ENCODE data around the gene SIRPA.

Gene SIRPA

GRCh38 chr20:1905693-1906092 lies 10.5 kb downstream of the SIRPA start:
- WGBS: 93% methylated on average over 9 of the region's 9 CpGs
- DNase-seq: no peak
- H3K4ac ChIP-seq (ENCODE audit: low read depth in 1 of 2, low read length in 2 of 2): no peak overlapping the region
- no peaks in the 10 kb centered on the region for H3K27me3 ChIP-seq (ENCODE audit: control insufficient read depth in 1 of 2, insufficient read depth in 1 of 2, low read length in 2 of 2)
- H2BK12ac ChIP-seq (ENCODE audit: low read length in 2 of 2): no peak overlapping the region
- H3K4me2 ChIP-seq (ENCODE audit: low read length, poor library complexity, severe bottlenecking): no peak overlapping the region
- no peak overlapping the region for H4K91ac ChIP-seq (ENCODE audit: low read length)
- no peak overlapping the region for H3K9ac ChIP-seq (ENCODE audit: low read length)
- no peak overlapping the region for H3K27ac ChIP-seq (ENCODE audit: low read length, poor library complexity, severe bottlenecking)
- no peak overlapping the region for H3K18ac ChIP-seq (ENCODE audit: low read depth in 1 of 2, low read length in 2 of 2)
- H2BK15ac ChIP-seq (ENCODE audit: low read depth, poor library complexity, severe bottlenecking): no peak overlapping the region
- no peak overlapping the region for H2BK5ac ChIP-seq (ENCODE audit: low read depth, low read length, poor library complexity, severe bottlenecking)
- H2BK120ac ChIP-seq (ENCODE audit: low read depth, low read length): no peak overlapping the region
- H3K23ac ChIP-seq (ENCODE audit: low read length in 2 of 2): no peak overlapping the region
- peaks cover 50% of the 10 kb centered on the region for H3K4me1 ChIP-seq (ENCODE audit: control insufficient read depth, insufficient read depth, low read depth, low read length)
- H3K36me3 ChIP-seq (ENCODE audit: control insufficient read depth in 1 of 2, insufficient read depth in 2 of 2, low read depth in 1 of 2, low read length in 2 of 2): peaks cover 52 to 57% of the 10 kb centered on the region in 2 experiments
- H4K8ac ChIP-seq (ENCODE audit: low read length): no peak overlapping the region
- no peaks in the 10 kb centered on the region for H3K9me3 ChIP-seq (ENCODE audit: control insufficient read depth, low read length)
- peaks cover 3% of the 10 kb centered on the region for H3K79me1 ChIP-seq (replicated peaks; ENCODE audit: low read length, poor library complexity, severe bottlenecking)
- H2AK5ac ChIP-seq (ENCODE audit: low read length, severe bottlenecking): no peak overlapping the region
- H3K14ac ChIP-seq (ENCODE audit: low read length in 2 of 2): no peak overlapping the region
- no peak overlapping the region for H2AFZ ChIP-seq (ENCODE audit: low read depth, low read length)
- H3K4me3 ChIP-seq (ENCODE audit: insufficient read depth in 1 of 2, low read depth in 1 of 2, low read length in 2 of 2): no peak overlapping the region

DNA sequence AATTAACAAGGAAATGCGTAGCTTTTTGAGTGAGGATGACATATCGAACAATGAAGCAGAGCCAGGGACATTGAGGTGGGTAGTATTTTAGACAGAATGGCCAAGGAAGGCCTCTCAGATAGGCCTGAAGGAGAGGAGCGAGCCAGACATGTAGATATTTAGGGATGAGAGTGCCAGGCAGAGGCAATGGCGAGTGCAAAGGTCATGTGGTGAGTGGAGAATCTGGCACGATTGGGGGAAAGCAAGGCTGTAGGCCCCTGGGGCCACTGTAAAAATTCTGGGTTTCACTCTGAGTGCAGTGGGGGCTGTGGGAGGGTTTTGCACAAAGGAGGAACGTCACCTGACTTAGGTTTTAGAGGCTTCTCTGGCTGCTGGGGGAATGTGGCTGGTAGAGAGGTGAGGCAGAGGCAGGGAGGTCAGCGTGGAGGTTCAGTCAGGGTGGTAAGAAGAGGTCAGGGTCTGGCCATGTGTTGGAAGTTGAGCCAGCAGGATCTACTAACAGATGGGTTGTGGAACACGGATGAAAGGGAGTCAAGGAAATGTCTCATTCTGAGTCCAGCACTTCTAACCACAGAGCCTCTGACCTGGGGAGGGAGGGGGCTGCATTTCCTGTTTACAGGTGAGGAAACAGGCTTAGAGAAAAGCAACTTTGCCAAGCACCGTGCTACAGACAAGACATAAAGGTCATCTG lies 11.3 kb downstream of the SIRPA start:
- peaks cover 3% of the 10 kb centered on the region for H3K79me1 ChIP-seq (replicated peaks; ENCODE audit: low read length, poor library complexity, severe bottlenecking)
- peaks cover 46% of the 10 kb centered on the region for H3K4me1 ChIP-seq (ENCODE audit: control insufficient read depth, insufficient read depth, low read depth, low read length)
- H3K9me3 ChIP-seq (ENCODE audit: control insufficient read depth, low read length): no peaks in the 10 kb centered on the region
- no peak overlapping the region for H3K27ac ChIP-seq (ENCODE audit: low read length, poor library complexity, severe bottlenecking)
- 89% methylated on average over 9 of the region's 9 CpGs for WGBS
- H3K36me3 ChIP-seq (ENCODE audit: control insufficient read depth in 1 of 2, insufficient read depth in 2 of 2, low read depth in 1 of 2, low read length in 2 of 2): peaks cover 45 to 60% of the 10 kb centered on the region in 2 experiments
- H2AFZ ChIP-seq (ENCODE audit: low read depth, low read length): no peak overlapping the region
- H3K9ac ChIP-seq (ENCODE audit: low read length): no peak overlapping the region
- no peak overlapping the region for H3K18ac ChIP-seq (ENCODE audit: low read depth in 1 of 2, low read length in 2 of 2)
- H2BK120ac ChIP-seq (ENCODE audit: low read depth, low read length): no peak overlapping the region
- H2BK15ac ChIP-seq (ENCODE audit: low read depth, poor library complexity, severe bottlenecking): no peak overlapping the region
- DNase-seq: no peak
- no peak overlapping the region for H4K8ac ChIP-seq (ENCODE audit: low read length)
- no peak overlapping the region for H3K4me2 ChIP-seq (ENCODE audit: low read length, poor library complexity, severe bottlenecking)
- peak overlapping the region; percentile 24 for H2AK5ac ChIP-seq (ENCODE audit: low read length, severe bottlenecking)
- H2BK5ac ChIP-seq (ENCODE audit: low read depth, low read length, poor library complexity, severe bottlenecking): no peak overlapping the region
- H3K4ac ChIP-seq (ENCODE audit: low read depth in 1 of 2, low read length in 2 of 2): no peak overlapping the region
- H3K14ac ChIP-seq (ENCODE audit: low read length in 2 of 2): no peak overlapping the region
- H3K27me3 ChIP-seq (ENCODE audit: control insufficient read depth in 1 of 2, insufficient read depth in 1 of 2, low read length in 2 of 2): no peaks in the 10 kb centered on the region
- H4K91ac ChIP-seq (ENCODE audit: low read length): no peak overlapping the region
- no peak overlapping the region for H3K23ac ChIP-seq (ENCODE audit: low read length in 2 of 2)
- no peak overlapping the region for H3K4me3 ChIP-seq (ENCODE audit: insufficient read depth in 1 of 2, low read depth in 1 of 2, low read length in 2 of 2)
- H2BK12ac ChIP-seq (ENCODE audit: low read length in 2 of 2): no peak overlapping the region

DNA sequence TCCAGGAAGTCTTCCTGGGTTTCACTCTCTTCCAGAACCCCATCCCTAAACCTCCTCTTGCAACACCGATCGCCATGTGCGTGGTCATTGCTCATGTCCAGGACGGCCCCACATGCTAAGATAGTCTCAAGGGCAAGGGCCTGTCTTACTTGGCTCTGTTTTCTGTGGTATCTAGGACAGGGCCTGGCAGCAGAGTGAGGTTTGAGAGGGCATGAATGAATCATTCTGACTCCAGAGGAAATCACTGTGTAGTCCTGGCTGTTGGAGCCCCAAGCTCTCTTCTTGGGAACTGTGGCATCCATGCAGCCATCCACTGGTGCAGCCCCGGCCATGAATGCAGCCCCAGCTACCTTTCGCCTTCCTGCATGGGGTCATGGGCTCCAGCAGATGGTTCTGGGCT lies 12.4 kb downstream of the SIRPA start:
- 97% methylated on average over 6 of the region's 6 CpGs for WGBS
- no peak overlapping the region for H3K4me3 ChIP-seq (ENCODE audit: insufficient read depth in 1 of 2, low read depth in 1 of 2, low read length in 2 of 2)
- no peak for DNase-seq

DNA sequence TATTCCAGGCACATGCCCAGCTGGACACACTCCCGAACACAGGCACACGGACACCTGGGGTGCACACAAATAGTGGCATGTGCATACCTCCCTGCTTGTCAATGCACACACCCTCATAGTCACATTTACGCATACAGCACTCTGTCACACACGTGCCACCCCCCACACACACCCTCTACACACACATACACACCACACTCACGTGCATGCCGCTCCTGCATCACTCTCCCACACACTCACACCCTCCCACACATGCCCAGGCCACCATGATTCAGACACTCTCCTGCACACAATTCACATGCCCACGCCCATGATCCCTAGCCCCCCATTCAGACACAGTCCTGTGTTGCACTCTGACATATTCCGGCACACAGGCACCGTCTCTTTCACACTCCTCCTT lies 13.0 kb downstream of the SIRPA start:
- H2AFZ ChIP-seq (ENCODE audit: low read depth, low read length): no peak overlapping the region
- no peak overlapping the region for H2BK15ac ChIP-seq (ENCODE audit: low read depth, poor library complexity, severe bottlenecking)
- peaks cover 48 to 61% of the 10 kb centered on the region in 2 experiments for H3K36me3 ChIP-seq (ENCODE audit: control insufficient read depth in 1 of 2, insufficient read depth in 2 of 2, low read depth in 1 of 2, low read length in 2 of 2)
- no peak overlapping the region for H3K4ac ChIP-seq (ENCODE audit: low read depth in 1 of 2, low read length in 2 of 2)
- DNase-seq: no peak
- H2BK12ac ChIP-seq (ENCODE audit: low read length in 2 of 2): no peak overlapping the region
- H3K23ac ChIP-seq (ENCODE audit: low read length in 2 of 2): no peak overlapping the region
- H3K9ac ChIP-seq (ENCODE audit: low read length): no peak overlapping the region
- no peak overlapping the region for H4K91ac ChIP-seq (ENCODE audit: low read length)
- no peaks in the 10 kb centered on the region for H3K9me3 ChIP-seq (ENCODE audit: control insufficient read depth, low read length)
- no peak overlapping the region for H2BK5ac ChIP-seq (ENCODE audit: low read depth, low read length, poor library complexity, severe bottlenecking)
- no peak overlapping the region for H2AK5ac ChIP-seq (ENCODE audit: low read length, severe bottlenecking)
- H3K27ac ChIP-seq (ENCODE audit: low read length, poor library complexity, severe bottlenecking): no peak overlapping the region
- H3K14ac ChIP-seq (ENCODE audit: low read length in 2 of 2): peak overlapping the region in 1 of 2 experiments; percentile 46
- H3K79me1 ChIP-seq (replicated peaks; ENCODE audit: low read length, poor library complexity, severe bottlenecking): peaks cover 7% of the 10 kb centered on the region
- no peak overlapping the region for H4K8ac ChIP-seq (ENCODE audit: low read length)
- 90% methylated on average over 9 of the region's 9 CpGs for WGBS
- H2BK120ac ChIP-seq (ENCODE audit: low read depth, low read length): no peak overlapping the region
- no peak overlapping the region for H3K4me3 ChIP-seq (ENCODE audit: insufficient read depth in 1 of 2, low read depth in 1 of 2, low read length in 2 of 2)
- no peak overlapping the region for H3K4me2 ChIP-seq (ENCODE audit: low read length, poor library complexity, severe bottlenecking)
- H3K4me1 ChIP-seq (ENCODE audit: control insufficient read depth, insufficient read depth, low read depth, low read length): peaks cover 53% of the 10 kb centered on the region
- H3K27me3 ChIP-seq (ENCODE audit: control insufficient read depth in 1 of 2, insufficient read depth in 1 of 2, low read length in 2 of 2): no peaks in the 10 kb centered on the region
- H3K18ac ChIP-seq (ENCODE audit: low read depth in 1 of 2, low read length in 2 of 2): no peak overlapping the region

More for the DNA sequence above, 12.4 kb downstream of the SIRPA start:
- H3K36me3 ChIP-seq (ENCODE audit: control insufficient read depth in 1 of 2, insufficient read depth in 2 of 2, low read depth in 1 of 2, low read length in 2 of 2): peaks cover 42 to 60% of the 10 kb centered on the region in 2 experiments
- no peak overlapping the region for H4K8ac ChIP-seq (ENCODE audit: low read length)
- H2AFZ ChIP-seq (ENCODE audit: low read depth, low read length): no peak overlapping the region
- H3K23ac ChIP-seq (ENCODE audit: low read length in 2 of 2): no peak overlapping the region
- H3K4ac ChIP-seq (ENCODE audit: low read depth in 1 of 2, low read length in 2 of 2): no peak overlapping the region
- no peak overlapping the region for H3K14ac ChIP-seq (ENCODE audit: low read length in 2 of 2)
- no peaks in the 10 kb centered on the region for H3K27me3 ChIP-seq (ENCODE audit: control insufficient read depth in 1 of 2, insufficient read depth in 1 of 2, low read length in 2 of 2)
- H3K9me3 ChIP-seq (ENCODE audit: control insufficient read depth, low read length): no peaks in the 10 kb centered on the region
- no peak overlapping the region for H2BK5ac ChIP-seq (ENCODE audit: low read depth, low read length, poor library complexity, severe bottlenecking)
- no peak overlapping the region for H4K91ac ChIP-seq (ENCODE audit: low read length)
- H2AK5ac ChIP-seq (ENCODE audit: low read length, severe bottlenecking): no peak overlapping the region
- peaks cover 4% of the 10 kb centered on the region for H3K79me1 ChIP-seq (replicated peaks; ENCODE audit: low read length, poor library complexity, severe bottlenecking)
- peaks cover 52% of the 10 kb centered on the region for H3K4me1 ChIP-seq (ENCODE audit: control insufficient read depth, insufficient read depth, low read depth, low read length)
- no peak overlapping the region for H2BK15ac ChIP-seq (ENCODE audit: low read depth, poor library complexity, severe bottlenecking)
- H3K27ac ChIP-seq (ENCODE audit: low read length, poor library complexity, severe bottlenecking): no peak overlapping the region
- H3K9ac ChIP-seq (ENCODE audit: low read length): no peak overlapping the region
- H3K4me2 ChIP-seq (ENCODE audit: low read length, poor library complexity, severe bottlenecking): no peak overlapping the region
- H2BK12ac ChIP-seq (ENCODE audit: low read length in 2 of 2): no peak overlapping the region
- H2BK120ac ChIP-seq (ENCODE audit: low read depth, low read length): no peak overlapping the region
- H3K18ac ChIP-seq (ENCODE audit: low read depth in 1 of 2, low read length in 2 of 2): no peak overlapping the region
